Immature natural killer cell (primary cell): Measurements from ENCODE around the gene OOSP3. TPM values are rescaled to one million over a fixed set of nuclear protein-coding genes. Genes with fewer than 3 reads are reported as not detected.
"Not testable (repeated sequence)": the region's sequence is repeated elsewhere in the genome, so short reads cannot be mapped to it uniquely, and the experiment has no call there.

Experiments
- DNase-seq, 3 donors: peaks; one replicate each; pipeline ENCODE4 v3.0.0; 2022; ENCODE audit warnings: mixed read lengths in 1 of 3
- H3K27ac Mint-ChIP-seq, 6 donors: one replicate each; pipeline ENCODE4 v1.8.0; 2020; ENCODE audit warnings: mixed read lengths in 6 of 6, mild to moderate bottlenecking in 5 of 6, inconsistent platforms in 4 of 6, moderate library complexity in 3 of 6
- H3K27me3 Mint-ChIP-seq, 3 donors: one replicate each; pipeline ENCODE4 v1.8.0; 2020 to 2021; ENCODE audit warnings: low read depth in 3 of 3, mild to moderate bottlenecking in 3 of 3, mixed read lengths in 3 of 3, moderate library complexity in 3 of 3, inconsistent platforms in 1 of 3
- H3K36me3 Mint-ChIP-seq, 3 donors: one replicate each; pipeline ENCODE4 v1.8.0; 2020; ENCODE audit warnings: mixed read lengths in 3 of 3, inconsistent platforms in 2 of 3, mild to moderate bottlenecking in 2 of 3
- H3K4me1 Mint-ChIP-seq, 2 donors: one replicate each; pipeline ENCODE4 v1.8.0; 2020; ENCODE audit warnings: inconsistent platforms in 2 of 2, mild to moderate bottlenecking in 2 of 2, mixed read lengths in 2 of 2, moderate library complexity in 1 of 2
- H3K4me3 Mint-ChIP-seq, 5 donors: one replicate each; pipeline ENCODE4 v1.8.0; 2020; ENCODE audit warnings: mild to moderate bottlenecking in 5 of 5, mixed read lengths in 5 of 5, inconsistent platforms in 3 of 5, moderate library complexity in 3 of 5
- H3K9me3 Mint-ChIP-seq, 6 donors: one replicate each; pipeline ENCODE4 v1.8.0; 2020; ENCODE audit warnings: mild to moderate bottlenecking in 6 of 6, mixed read lengths in 6 of 6, inconsistent platforms in 4 of 6, moderate library complexity in 3 of 6
- polyA plus RNA-seq, 3 donors: library from polyadenylated mRNA; unstranded; fragments of 300-500 nt; fragmentation: Illumina TruSeq; gene quantifications; one replicate each; pipeline ENCODE4 v1.2.3, GENCODE V29; 2021

OOSP3 gene, protein sequence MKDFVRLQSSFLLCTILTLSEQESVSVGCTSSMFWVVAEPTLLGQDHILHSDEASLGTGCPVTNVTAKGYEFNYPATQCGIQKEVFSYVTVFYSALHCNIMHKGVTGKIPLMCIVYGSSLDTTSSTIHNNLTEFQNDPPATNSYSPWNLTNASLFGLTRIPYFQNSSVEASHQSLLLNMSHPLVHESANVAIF
- polyA plus RNA-seq, result not detected

DNA sequence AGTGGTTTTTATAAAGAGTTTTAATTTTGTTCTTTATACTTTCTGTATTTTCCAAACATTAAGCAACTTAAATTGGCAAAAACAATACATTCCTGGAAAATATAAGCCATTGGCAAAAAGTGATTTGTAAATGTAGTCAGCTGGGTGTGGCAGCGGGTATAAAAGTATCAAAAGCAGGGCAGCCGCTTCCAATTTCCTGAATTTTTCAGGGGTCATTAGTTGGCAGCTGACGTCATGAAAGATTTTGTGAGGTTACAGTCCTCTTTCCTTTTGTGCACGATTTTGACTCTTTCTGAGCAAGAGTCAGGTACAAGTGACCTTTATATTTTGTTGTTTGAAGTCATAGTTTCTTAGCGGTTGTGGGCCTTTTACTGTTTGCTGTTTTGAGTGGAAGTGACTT is at the start of gene OOSP3:
TSS of gene OOSP3 (plus strand) at position 208 of the 400 bp plus-strand sequence. CDS start at position 235, 27 bp downstream.
- Mint-ChIP-seq H3K36me3 (no peaks in the 10 kb centered on the region), H3K27me3 (peaks cover 0 to 10% (median 9%) of the 10 kb centered on the region in 3 donors), H3K27ac (no peak within 1 kb of the TSS), H3K9me3 (no peaks in the 10 kb centered on the region), H3K4me3 (no peak within 1 kb of the TSS), H3K4me1 (no peaks in the 10 kb centered on the region)
- no peak for DNase-seq

DNA sequence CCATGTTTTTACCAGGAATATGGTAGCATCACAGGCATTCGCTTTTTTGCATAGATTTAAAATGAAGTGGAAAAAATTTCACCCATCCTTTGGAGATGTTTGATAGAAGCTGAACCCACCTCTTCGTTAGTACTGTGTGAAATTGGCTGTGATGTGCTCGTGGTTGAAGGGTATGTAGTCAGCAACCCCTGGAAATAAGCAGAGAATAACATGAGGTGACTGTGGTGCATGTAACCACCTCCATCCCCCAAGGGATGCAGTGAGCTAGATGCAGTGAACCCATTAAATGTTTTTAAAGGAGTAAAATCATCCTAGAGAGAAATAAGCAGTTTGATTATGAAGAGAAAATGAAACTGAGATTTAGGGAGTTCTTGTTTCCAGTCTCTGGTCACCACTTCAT is 49.2 kb upstream of the OOSP3 start:
- Mint-ChIP-seq H3K36me3 (no peaks in the 10 kb centered on the region), H3K27ac (no peak overlapping the region), H3K9me3 (no peaks in the 10 kb centered on the region), H3K27me3 (peaks cover 0 to 3% (median 2%) of the 10 kb centered on the region in 3 donors), H3K4me1 (no peaks in the 10 kb centered on the region), H3K4me3 (no peak overlapping the region)
- no peak for DNase-seq

DNA sequence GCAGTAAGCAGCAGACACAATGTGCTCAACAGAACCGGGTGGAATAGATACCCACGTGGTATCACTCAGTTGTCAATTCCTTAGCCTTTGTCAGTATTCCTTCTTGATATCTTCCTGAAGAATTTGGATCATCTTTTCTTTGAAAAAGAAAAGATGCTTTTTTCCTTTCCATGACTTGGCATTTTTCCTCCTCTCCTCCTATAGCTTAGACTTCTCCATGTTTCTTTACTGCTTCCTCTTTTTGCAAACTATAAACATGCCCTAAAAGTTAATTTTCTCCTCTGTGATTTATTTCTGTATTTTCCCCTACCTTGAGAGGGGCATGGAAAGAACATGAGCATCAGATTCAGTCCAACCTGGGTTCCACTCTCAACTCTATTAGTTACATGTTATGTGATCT is 45.0 kb upstream of the OOSP3 start:
- H3K4me3 Mint-ChIP-seq, result no peak overlapping the region
- no peak overlapping the region for H3K27ac Mint-ChIP-seq
- H3K9me3 Mint-ChIP-seq, result no peaks in the 10 kb centered on the region
- H3K36me3 Mint-ChIP-seq, result no peaks in the 10 kb centered on the region
- DNase-seq, result no peak
- peaks cover 2 to 6% (median 5%) of the 10 kb centered on the region in 3 donors for H3K27me3 Mint-ChIP-seq
- no peaks in the 10 kb centered on the region for H3K4me1 Mint-ChIP-seq

DNA sequence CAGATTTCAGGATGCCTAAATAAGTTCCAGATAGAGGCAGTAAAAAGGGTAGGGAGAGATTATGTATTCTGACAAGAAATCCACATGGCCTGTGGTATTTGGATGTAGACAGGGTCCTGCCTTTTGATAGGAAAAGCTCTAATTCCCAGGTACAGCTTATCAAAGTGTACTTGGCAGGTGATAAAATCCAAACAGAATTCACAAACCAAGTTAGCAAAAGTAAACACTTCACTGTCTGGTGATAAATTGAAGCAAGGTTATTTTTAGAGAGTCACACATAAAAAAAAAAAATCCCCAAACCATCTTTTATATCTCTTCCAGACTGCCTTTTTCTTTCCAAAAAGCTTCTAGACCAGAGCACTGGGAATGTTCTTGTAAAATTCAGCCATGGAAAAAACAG is 39.0 kb upstream of the OOSP3 start:
- Mint-ChIP-seq H3K4me1 (no peaks in the 10 kb centered on the region), H3K36me3 (no peaks in the 10 kb centered on the region), H3K4me3 (no peak overlapping the region), H3K9me3 (no peaks in the 10 kb centered on the region), H3K27me3 (peaks cover 2 to 15% (median 3%) of the 10 kb centered on the region in 3 donors), H3K27ac (no peak overlapping the region)
- DNase-seq, result no peak

DNA sequence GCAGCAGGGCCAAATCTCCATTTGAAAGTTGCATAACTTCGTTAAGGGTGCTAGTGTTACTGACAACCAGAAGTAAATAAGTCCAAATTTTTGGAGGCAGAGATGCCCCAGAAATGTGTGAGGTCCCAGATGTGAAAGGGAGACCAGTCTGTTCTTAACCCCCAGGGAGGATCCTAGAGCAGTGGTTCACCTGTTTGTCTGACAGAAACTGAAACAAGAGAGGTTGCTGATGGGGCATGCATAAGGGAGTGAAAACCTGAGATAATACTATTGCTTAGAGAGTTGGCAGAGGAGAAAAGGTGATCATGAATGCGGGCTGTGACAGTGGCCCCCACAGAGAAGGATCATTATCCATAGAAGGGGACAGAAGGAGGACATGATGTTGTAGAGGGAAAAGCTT is 37.1 kb upstream of the OOSP3 start:
- Mint-ChIP-seq H3K36me3 (no peaks in the 10 kb centered on the region), H3K27me3 (peaks cover 3 to 9% (median 4%) of the 10 kb centered on the region in 3 donors), H3K9me3 (no peaks in the 10 kb centered on the region), H3K4me3 (no peak overlapping the region), H3K27ac (no peak overlapping the region), H3K4me1 (no peaks in the 10 kb centered on the region)
- DNase-seq, result no peak

DNA sequence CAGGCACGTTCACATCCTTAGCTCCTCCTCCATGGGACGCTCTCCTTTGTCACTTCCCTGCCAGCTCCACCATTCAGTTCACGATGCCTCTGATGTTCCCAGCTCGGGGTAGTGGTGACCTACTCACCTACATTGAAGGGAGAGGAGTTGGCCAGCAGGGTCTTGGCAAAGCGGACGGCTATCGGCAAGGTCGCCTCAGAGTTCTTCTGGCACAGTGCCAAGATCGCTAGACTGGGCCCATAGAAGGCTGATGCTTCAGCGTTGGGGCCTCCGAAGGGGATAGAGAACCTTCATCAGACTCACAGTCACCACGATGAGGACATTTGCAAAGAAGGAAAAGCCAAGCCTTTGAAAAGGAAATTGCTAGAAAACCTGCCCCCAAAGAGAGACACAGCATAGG is 36.3 kb upstream of the OOSP3 start:
- no peak for DNase-seq
- H3K4me1 Mint-ChIP-seq, result no peaks in the 10 kb centered on the region
- no peaks in the 10 kb centered on the region for H3K9me3 Mint-ChIP-seq
- H3K4me3 Mint-ChIP-seq, result no peak overlapping the region
- no peaks in the 10 kb centered on the region for H3K36me3 Mint-ChIP-seq
- peaks cover 1 to 9% (median 4%) of the 10 kb centered on the region in 3 donors for H3K27me3 Mint-ChIP-seq
- no peak overlapping the region for H3K27ac Mint-ChIP-seq

DNA sequence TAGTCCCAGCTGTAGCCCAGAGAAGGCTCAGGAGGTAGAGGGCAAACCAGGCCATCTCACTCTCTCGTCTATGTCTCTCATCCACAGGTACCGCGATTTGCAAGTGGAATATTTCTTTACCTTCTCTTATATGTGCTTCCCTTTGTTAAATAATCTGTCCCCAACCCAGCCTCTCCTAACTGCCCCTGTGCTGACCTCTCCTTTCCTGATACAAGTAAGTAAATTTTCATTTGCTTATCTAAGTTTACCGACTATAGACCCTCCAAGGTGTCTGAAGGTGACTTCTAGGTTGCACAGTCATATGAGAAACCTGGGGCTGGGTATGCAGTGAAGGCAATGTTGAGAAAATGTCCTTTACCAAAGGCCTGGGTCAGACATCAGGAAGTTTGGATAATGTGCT is 33.2 kb upstream of the OOSP3 start, which contains the start of gene CBLIF:
TSS of gene CBLIF (minus strand) at position 101 of the 400 bp plus-strand sequence. CDS start at position 55, 46 bp downstream.
- no peak within 1 kb of the TSS for H3K4me3 Mint-ChIP-seq
- H3K9me3 Mint-ChIP-seq, result no peaks in the 10 kb centered on the region
- H3K36me3 Mint-ChIP-seq, result no peaks in the 10 kb centered on the region
- peaks cover 1 to 13% (median 4%) of the 10 kb centered on the region in 3 donors for H3K27me3 Mint-ChIP-seq
- no peaks in the 10 kb centered on the region for H3K4me1 Mint-ChIP-seq
- no peak within 1 kb of the TSS for H3K27ac Mint-ChIP-seq
- no peak for DNase-seq

DNA sequence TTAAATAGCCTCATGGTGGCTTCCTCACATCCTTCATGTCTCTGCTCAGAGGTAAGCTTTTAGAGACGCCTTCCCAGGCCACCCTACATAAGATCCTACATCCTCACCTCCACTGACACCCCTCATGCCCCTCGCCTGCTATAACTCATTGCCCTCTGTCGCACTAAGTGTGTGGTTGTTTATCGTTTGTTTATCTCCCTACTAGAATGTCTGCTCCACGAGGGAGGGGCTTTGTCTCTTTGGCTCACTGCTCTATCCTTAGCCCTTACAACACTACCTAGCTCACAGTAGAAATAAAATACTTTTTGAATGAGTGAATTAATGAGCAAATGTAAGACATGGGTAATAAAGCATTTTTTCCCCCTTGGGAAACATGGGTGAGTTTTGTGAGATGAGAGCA is 32.0 kb upstream of the OOSP3 start:
- DNase-seq, result no peak
- no peaks in the 10 kb centered on the region for H3K36me3 Mint-ChIP-seq
- H3K4me3 Mint-ChIP-seq, result no peak overlapping the region
- no peak overlapping the region for H3K27ac Mint-ChIP-seq
- H3K4me1 Mint-ChIP-seq, result no peaks in the 10 kb centered on the region
- no peaks in the 10 kb centered on the region for H3K9me3 Mint-ChIP-seq
- peaks cover 1 to 11% (median 3%) of the 10 kb centered on the region in 3 donors for H3K27me3 Mint-ChIP-seq

DNA sequence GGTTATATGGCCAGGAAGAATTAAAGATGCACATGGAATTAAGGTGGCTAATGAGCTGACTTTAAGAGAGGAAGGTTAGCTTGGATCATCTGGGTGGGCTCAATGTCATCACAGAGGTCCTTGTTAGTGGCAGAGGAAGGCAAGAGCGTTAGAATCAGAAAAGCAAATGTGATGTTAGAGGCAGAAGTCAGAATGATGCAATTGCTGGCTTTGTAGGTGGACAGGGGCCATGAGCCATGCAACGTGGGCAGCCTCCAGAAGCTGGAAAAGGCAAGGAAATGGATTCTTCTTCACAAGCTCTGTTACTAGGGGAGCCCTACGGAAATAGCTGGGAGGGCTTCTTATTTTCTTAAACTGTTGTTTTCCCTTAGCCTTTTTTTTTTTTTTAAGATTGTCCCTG is 31.0 kb upstream of the OOSP3 start:
- DNase-seq, result no peak
- H3K36me3 Mint-ChIP-seq, result no peaks in the 10 kb centered on the region
- no peaks in the 10 kb centered on the region for H3K9me3 Mint-ChIP-seq
- H3K4me1 Mint-ChIP-seq, result no peaks in the 10 kb centered on the region
- H3K27ac Mint-ChIP-seq, result no peak overlapping the region
- no peak overlapping the region for H3K4me3 Mint-ChIP-seq
- peaks cover 1 to 7% (median 4%) of the 10 kb centered on the region in 3 donors for H3K27me3 Mint-ChIP-seq

DNA sequence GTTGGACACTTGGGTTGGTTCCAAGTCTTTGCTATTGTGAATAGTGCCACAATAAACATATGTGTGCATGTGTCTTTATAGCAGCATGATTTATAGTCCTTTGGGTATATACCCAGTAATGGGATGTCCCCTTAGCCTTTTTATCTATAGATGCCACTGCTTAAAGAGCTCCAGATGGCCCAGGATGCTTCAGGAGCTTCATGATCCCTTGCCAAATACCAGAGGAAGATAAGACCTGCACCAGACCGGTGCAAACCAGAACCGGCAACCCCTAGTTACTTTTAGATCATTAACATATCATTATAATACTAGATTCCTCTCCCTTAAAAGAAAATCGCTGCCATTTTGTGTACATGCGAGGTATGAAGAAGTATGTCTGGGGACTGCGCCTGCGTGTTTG is 30.1 kb upstream of the OOSP3 start:
- not testable (repeated sequence) for H3K4me3 Mint-ChIP-seq, H3K4me1 Mint-ChIP-seq, H3K36me3 Mint-ChIP-seq, H3K9me3 Mint-ChIP-seq, H3K27me3 Mint-ChIP-seq, H3K27ac Mint-ChIP-seq, DNase-seq

DNA sequence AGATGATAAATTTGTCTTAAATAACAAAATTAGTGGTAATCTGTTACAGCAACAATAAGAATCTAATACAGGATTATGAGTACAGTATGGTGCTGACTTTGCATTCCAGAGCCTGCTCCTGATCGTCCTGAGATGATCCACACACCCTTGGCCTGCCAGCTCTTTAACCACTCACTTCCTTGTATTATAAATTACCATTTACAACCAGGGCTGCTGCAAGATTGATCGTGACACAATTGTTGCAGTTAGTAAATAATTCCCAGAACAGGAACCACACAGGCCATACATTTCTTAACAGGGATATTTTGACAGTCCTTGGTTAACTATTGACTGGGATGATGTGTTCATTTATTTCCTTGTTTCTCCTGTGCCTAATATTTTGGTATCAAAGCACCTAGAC is 29.5 kb upstream of the OOSP3 start:
- H3K27me3 Mint-ChIP-seq, result peaks cover 1 to 8% (median 3%) of the 10 kb centered on the region in 3 donors
- H3K27ac Mint-ChIP-seq, result no peak overlapping the region
- H3K4me1 Mint-ChIP-seq, result no peaks in the 10 kb centered on the region
- no peaks in the 10 kb centered on the region for H3K9me3 Mint-ChIP-seq
- H3K4me3 Mint-ChIP-seq, result no peak overlapping the region
- DNase-seq, result no peak
- no peaks in the 10 kb centered on the region for H3K36me3 Mint-ChIP-seq

DNA sequence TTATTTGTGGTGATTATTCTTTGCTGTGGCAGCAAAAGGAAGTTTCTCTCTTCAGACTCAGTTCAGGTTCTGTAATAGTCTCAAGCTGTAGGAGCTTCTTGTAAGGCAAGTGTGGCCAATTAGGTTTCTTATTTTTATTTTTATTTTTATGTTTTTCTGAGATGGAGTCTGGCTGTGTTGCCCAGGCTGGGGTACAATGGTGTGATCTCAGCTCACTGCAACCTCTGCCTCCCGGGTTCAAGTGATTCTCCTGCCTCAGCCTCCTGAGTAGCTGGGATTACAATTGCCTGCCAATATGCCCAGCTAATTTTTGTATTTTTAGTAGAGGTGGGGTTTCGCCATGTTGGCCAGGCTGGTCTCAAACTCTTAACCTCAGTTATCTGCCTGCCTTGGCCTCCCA is 29.0 kb upstream of the OOSP3 start:
- H3K4me1 Mint-ChIP-seq, H3K27ac Mint-ChIP-seq, H3K9me3 Mint-ChIP-seq, H3K4me3 Mint-ChIP-seq, H3K27me3 Mint-ChIP-seq, DNase-seq, H3K36me3 Mint-ChIP-seq: not testable (repeated sequence)

DNA sequence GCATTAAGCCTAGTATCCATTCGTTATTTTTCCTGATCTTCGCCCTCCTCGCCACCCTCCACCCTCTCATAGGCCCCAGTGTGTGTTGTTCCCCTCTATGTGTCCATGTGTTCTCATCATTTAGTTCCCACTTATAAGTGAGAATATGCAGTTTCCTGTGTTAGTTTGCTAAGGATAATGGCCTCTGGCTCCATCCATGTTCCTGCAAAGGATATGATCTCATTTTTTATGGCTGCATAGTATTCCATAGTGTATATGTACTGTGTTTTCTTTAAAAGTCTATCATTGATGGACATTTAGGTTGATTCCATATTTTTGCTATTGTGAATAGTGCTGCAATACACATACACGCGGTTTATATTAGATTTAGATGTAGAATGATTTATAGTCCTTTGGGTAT is 27.2 kb upstream of the OOSP3 start:
- H3K4me3 Mint-ChIP-seq, H3K4me1 Mint-ChIP-seq, H3K27ac Mint-ChIP-seq, DNase-seq, H3K9me3 Mint-ChIP-seq, H3K36me3 Mint-ChIP-seq, H3K27me3 Mint-ChIP-seq: not testable (repeated sequence)

DNA sequence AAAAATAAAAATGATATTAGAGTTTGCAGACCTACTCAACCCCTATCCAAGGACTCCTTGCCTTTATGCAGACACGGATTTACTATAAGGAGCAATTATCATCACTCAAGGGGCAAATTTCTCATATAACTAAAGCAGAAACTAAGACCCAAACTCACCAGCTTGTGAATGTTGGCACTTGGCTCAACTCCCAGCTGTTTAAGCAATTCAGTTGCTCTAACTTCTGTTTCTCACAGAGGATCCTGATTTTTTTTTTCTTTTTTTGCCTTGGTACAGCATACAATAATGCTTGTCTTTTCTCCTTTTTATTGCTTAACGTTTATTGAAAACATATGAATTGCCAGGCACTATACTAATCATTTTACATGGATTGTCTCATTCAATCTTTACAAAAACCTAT is 23.7 kb upstream of the OOSP3 start:
- Mint-ChIP-seq H3K4me1 (peaks cover 20% of the 10 kb centered on the region in 2 donors), H3K27ac (no peak overlapping the region), H3K9me3 (no peaks in the 10 kb centered on the region), H3K36me3 (no peaks in the 10 kb centered on the region), H3K27me3 (peaks cover 0 to 7% (median 2%) of the 10 kb centered on the region in 3 donors), H3K4me3 (no peak overlapping the region)
- no peak for DNase-seq
